ENCODE results near the gene TADA2A. TPM values are rescaled to one million over a fixed set of nuclear protein-coding genes. Genes with fewer than 3 reads are reported as not detected.
"Not testable (repeated sequence)": the region's sequence is repeated elsewhere in the genome, so short reads cannot be mapped to it uniquely, and the experiment has no call there.

TADA2A gene
- total RNA-seq, 2 donors from 2014 or later: 8.1 to 14.7 TPM

DNA sequence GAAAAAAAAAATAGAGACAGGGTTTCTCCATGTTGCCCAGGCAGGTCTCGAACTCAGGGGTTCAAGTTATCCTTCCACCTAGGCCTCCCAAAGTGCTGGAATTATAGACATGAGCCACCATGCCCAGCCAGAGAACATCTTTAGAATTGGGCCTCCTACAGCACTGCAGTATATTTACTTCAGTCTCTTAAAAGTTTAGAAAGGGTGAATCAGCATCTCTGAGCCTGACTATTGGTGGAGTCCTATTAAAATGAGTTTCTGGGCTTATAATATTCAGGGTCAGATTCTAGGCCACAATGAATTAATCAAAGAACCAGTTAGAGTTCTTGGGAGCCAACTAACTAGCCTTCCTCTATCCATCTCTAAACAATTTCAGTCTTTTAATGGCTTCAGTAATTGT lies 22.8 kb downstream of the TADA2A start:
- no peak overlapping the region for H3K4me3 ChIP-seq
- no peaks in the 10 kb centered on the region for H3K9me3 ChIP-seq
- H3K36me3 ChIP-seq: peaks cover 17% of the 10 kb centered on the region
- no peak for DNase-seq (ENCODE audit: low spot score)
- peaks cover 0 to 22% of the 10 kb centered on the region in 2 donors for H3K4me1 ChIP-seq (ENCODE audit: control insufficient read depth in 1 of 2, low read depth in 2 of 2)
- ATAC-seq (ENCODE audit: insufficient number of reproducible peaks, low FRiP score, low read depth): no peak
- peak overlapping the region; percentile 10 to 57 for H3K27ac ChIP-seq
- no peak for TF ChIP-seq CTCF (IDR thresholded peaks at IDR 0.05)
- no peaks in the 10 kb centered on the region for H3K27me3 ChIP-seq (replicated peaks; ENCODE audit: insufficient read depth)

GRCh38 chr17:37430051-37430627 lies 23.5 kb downstream of the TADA2A start:
- TF ChIP-seq CTCF (IDR thresholded peaks at IDR 0.05): no peak
- Histone ChIP-seq H3K9me3 (no peaks in the 10 kb centered on the region), H3K27ac (peak overlapping the region; percentile 10 to 57), H3K36me3 (peaks cover 20% of the 10 kb centered on the region), H3K4me1 (ENCODE audit: control insufficient read depth in 1 of 2, low read depth in 2 of 2) (peaks cover 0 to 22% of the 10 kb centered on the region in 2 donors), H3K27me3 (replicated peaks; ENCODE audit: insufficient read depth) (no peaks in the 10 kb centered on the region), H3K4me3 (no peak overlapping the region)
- DNase-seq (ENCODE audit: low spot score): no peak
- ATAC-seq (ENCODE audit: insufficient number of reproducible peaks, low FRiP score, low read depth): no peak

GRCh38 chr17:37432671-37433070 lies 26.0 kb downstream of the TADA2A start:
- no peak for TF ChIP-seq CTCF (IDR thresholded peaks at IDR 0.05)
- Histone ChIP-seq H3K36me3 (peaks cover 15% of the 10 kb centered on the region), H3K4me3 (no peak overlapping the region), H3K27ac (no peak overlapping the region), H3K4me1 (ENCODE audit: control insufficient read depth in 1 of 2, low read depth in 2 of 2) (peaks cover 0 to 22% of the 10 kb centered on the region in 2 donors), H3K9me3 (no peaks in the 10 kb centered on the region), H3K27me3 (replicated peaks; ENCODE audit: insufficient read depth) (no peaks in the 10 kb centered on the region)
- ATAC-seq (ENCODE audit: insufficient number of reproducible peaks, low FRiP score, low read depth) (no peak), DNase-seq (ENCODE audit: low spot score) (no peak)

DNA sequence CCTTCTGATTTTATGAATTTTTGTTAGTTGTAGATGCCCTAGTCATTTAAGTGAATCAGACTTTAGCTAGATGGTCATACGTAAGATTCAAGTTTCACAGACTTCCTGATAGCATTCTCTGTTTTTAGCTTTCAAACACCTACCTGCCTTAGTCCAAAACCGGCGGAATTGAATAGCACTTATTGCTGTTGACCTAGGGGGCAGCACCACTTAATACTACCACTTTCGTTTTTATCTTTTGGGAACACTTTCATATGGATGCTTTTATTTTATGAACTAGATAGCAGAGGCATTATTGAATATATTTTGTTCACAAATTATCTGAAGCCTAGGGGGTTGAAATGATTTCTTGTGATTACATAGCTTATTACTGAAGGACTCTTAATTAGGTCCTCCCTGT lies 31.5 kb downstream of the TADA2A start:
- DNase-seq (ENCODE audit: low spot score) (no peak), ATAC-seq (ENCODE audit: insufficient number of reproducible peaks, low FRiP score, low read depth) (no peak)
- H3K27me3 ChIP-seq (replicated peaks; ENCODE audit: insufficient read depth): no peaks in the 10 kb centered on the region
- H3K27ac ChIP-seq: no peak overlapping the region
- H3K4me3 ChIP-seq: no peak overlapping the region
- no peak for TF ChIP-seq CTCF (IDR thresholded peaks at IDR 0.05)
- peaks cover 23% of the 10 kb centered on the region for H3K36me3 ChIP-seq
- H3K9me3 ChIP-seq: no peaks in the 10 kb centered on the region
- no peaks in the 10 kb centered on the region for H3K4me1 ChIP-seq (ENCODE audit: control insufficient read depth in 1 of 2, low read depth in 2 of 2)

GRCh38 chr17:37440424-37440823 lies 33.7 kb downstream of the TADA2A start:
- peaks cover 28% of the 10 kb centered on the region for H3K36me3 ChIP-seq
- H3K27ac ChIP-seq: no peak overlapping the region
- no peak for TF ChIP-seq CTCF (IDR thresholded peaks at IDR 0.05)
- DNase-seq (ENCODE audit: low spot score): no peak
- no peaks in the 10 kb centered on the region for H3K27me3 ChIP-seq (replicated peaks; ENCODE audit: insufficient read depth)
- H3K4me1 ChIP-seq (ENCODE audit: control insufficient read depth in 1 of 2, low read depth in 2 of 2): no peaks in the 10 kb centered on the region
- H3K9me3 ChIP-seq: no peaks in the 10 kb centered on the region
- no peak overlapping the region for H3K4me3 ChIP-seq
- no peak for ATAC-seq (ENCODE audit: insufficient number of reproducible peaks, low FRiP score, low read depth)

DNA sequence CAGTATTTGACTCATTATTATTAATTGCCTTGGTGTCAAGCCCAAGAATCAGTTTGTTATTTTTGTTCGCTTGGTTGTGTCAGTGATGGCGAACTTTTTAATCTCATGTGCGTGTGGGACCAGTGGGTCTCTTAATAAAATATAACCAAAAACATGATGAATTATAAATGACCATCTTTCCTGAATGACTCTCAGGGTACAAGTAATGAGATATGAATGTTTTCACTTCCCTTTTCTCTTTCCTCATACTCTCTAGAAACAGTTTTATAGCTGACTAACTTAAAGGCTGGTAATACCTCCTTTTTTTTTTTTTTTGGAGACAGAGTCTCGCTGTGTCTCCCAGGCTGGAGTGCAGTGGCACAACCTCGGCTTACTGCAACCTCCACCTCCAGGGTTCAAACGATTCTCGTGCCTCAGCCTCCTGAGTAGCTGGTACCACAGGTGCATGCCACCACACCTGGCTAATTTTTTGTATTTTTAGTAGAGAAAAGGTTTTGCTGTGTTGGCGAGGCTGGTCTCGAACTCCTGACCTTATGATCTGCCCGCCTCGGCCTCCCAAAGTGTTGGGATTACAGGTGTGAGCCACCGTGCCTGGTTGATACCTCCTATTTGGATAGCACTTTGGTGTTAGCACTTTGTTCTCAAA lies 34.8 kb downstream of the TADA2A start:
- H3K27me3 ChIP-seq (replicated peaks; ENCODE audit: insufficient read depth); ATAC-seq (ENCODE audit: insufficient number of reproducible peaks, low FRiP score, low read depth); H3K4me3 ChIP-seq; H3K27ac ChIP-seq; H3K4me1 ChIP-seq (ENCODE audit: control insufficient read depth in 1 of 2, low read depth in 2 of 2); H3K9me3 ChIP-seq; DNase-seq (ENCODE audit: low spot score): not testable (repeated sequence)
- H3K36me3 ChIP-seq: peaks cover 30% of the 10 kb centered on the region

Measured in thoracic aorta (tissue), 2 donors.